MM.1S (cell line): ENCODE measurements around the gene IFNE.

ENCODE experiments used
- DNase-seq: peaks from one replicate; pipeline ENCODE4 v3.0.0-alpha.2; 2015
- H2AFZ ChIP-seq: fragments of 300-600 bp; sonication (generic); 2 replicates; pipeline ENCODE4 v1.6.0; 2016; ENCODE audit warnings: antibody characterized with exemption, low read length
- H3F3A ChIP-seq: fragments of 300-600 bp; sonication (generic); 2 replicates; pipeline ENCODE4 v1.6.1; 2016; ENCODE audit warnings: mild to moderate bottlenecking, antibody characterized with exemption, low read length, moderate library complexity, mixed read lengths; ENCODE audit not compliant: insufficient read depth
- H3K27ac ChIP-seq: fragments of 300-600 bp; sonication (generic); 2 replicates; pipeline ENCODE4 v1.5.1; 2016; ENCODE audit warnings: mild to moderate bottlenecking, low read length
- H3K27me3 ChIP-seq: fragments of 300-600 bp; sonication (generic); replicated peaks from 2 replicates; pipeline ENCODE4 v1.6.0; 2016; ENCODE audit warnings: low read length; ENCODE audit not compliant: insufficient read depth
- H3K36me3 ChIP-seq: fragments of 300-600 bp; sonication (generic); replicated peaks from 2 replicates; pipeline ENCODE4 v1.6.1; 2016; ENCODE audit warnings: mild to moderate bottlenecking, low read length, mixed read lengths; ENCODE audit not compliant: insufficient read depth
- H3K4me1 ChIP-seq: fragments of 300-600 bp; sonication (generic); 2 replicates; pipeline ENCODE4 v1.6.1; 2016; ENCODE audit warnings: low read length, mixed read lengths
- H3K4me2 ChIP-seq: fragments of 300-600 bp; sonication (generic); 2 replicates; pipeline ENCODE4 v1.6.0; 2016; ENCODE audit warnings: low read depth, low read length
- H3K4me3 ChIP-seq: fragments of 300-600 bp; sonication (generic); 2 replicates; pipeline ENCODE4 v1.5.1; 2016; ENCODE audit warnings: low read length, mixed read lengths
- H3K79me2 ChIP-seq: fragments of 300-600 bp; sonication (generic); 2 replicates; pipeline ENCODE4 v1.6.1; 2016; ENCODE audit warnings: mixed run types, low read length, mixed read lengths
- H3K9ac ChIP-seq: fragments of 300-600 bp; sonication (generic); 2 replicates; pipeline ENCODE4 v1.6.1; 2016; ENCODE audit warnings: low read length, mixed read lengths
- H3K9me2 ChIP-seq: fragments of 300-600 bp; sonication (generic); replicated peaks from 2 replicates; pipeline ENCODE4 v1.6.1; 2016; ENCODE audit warnings: mild to moderate bottlenecking, low read length, mixed read lengths; ENCODE audit not compliant: insufficient read depth
- H3K9me3 ChIP-seq: fragments of 300-600 bp; sonication (generic); replicated peaks from 2 replicates; pipeline ENCODE4 v1.6.1; 2016; ENCODE audit warnings: mild to moderate bottlenecking, low read length, mixed read lengths; ENCODE audit not compliant: insufficient read depth
- H4K20me1 ChIP-seq: fragments of 300-600 bp; sonication (generic); 2 replicates; pipeline ENCODE4 v1.6.1; 2016; ENCODE audit warnings: mild to moderate bottlenecking, low read length, moderate library complexity, mixed read lengths; ENCODE audit not compliant: insufficient read depth
- CTCF ChIP-seq: fragments of 300-600 bp; sonication (generic); IDR thresholded peaks from 2 replicates; pipeline ENCODE4 v1.5.1; 2016; ENCODE audit warnings: antibody characterized with exemption, low read length, mixed read lengths
- EZH2 ChIP-seq: fragments of 300-600 bp; sonication (generic); optimal IDR thresholded peaks from 2 replicates; pipeline ENCODE3; 2017; ENCODE audit warnings: low read depth, mild to moderate bottlenecking, antibody characterized with exemption, low read length, mixed read lengths
- EZH2phosphoT487 ChIP-seq: fragments of 300-600 bp; sonication (generic); IDR thresholded peaks from 2 replicates; pipeline ENCODE4 v1.6.1; 2018; ENCODE audit warnings: antibody characterized with exemption, low read length

IFNE gene

GRCh38 chr9:21502586-21502985, 20.5 kb upstream of the IFNE start:
- H3K27me3 ChIP-seq = no peaks in the 10 kb centered on the region
- H3F3A ChIP-seq = no peaks in the 10 kb centered on the region
- H3K79me2 ChIP-seq = no peaks in the 10 kb centered on the region
- no peak for DNase-seq
- H3K4me3 ChIP-seq = no peak overlapping the region
- H4K20me1 ChIP-seq = no peaks in the 10 kb centered on the region
- H3K27ac ChIP-seq = no peak overlapping the region
- no peak overlapping the region for H3K4me2 ChIP-seq
- H3K36me3 ChIP-seq = no peaks in the 10 kb centered on the region
- no peaks in the 10 kb centered on the region for H3K9me2 ChIP-seq
- no peak for TF ChIP-seq CTCF
- TF ChIP-seq EZH2phosphoT487 = no peak
- TF ChIP-seq EZH2 = no peak
- no peaks in the 10 kb centered on the region for H3K4me1 ChIP-seq
- no peak overlapping the region for H3K9ac ChIP-seq
- no peak overlapping the region for H2AFZ ChIP-seq
- no peaks in the 10 kb centered on the region for H3K9me3 ChIP-seq

GRCh38 chr9:21499912-21500311, 17.8 kb upstream of the IFNE start:
- no peak overlapping the region for H3K4me2 ChIP-seq

GRCh38 chr9:21491756-21492155, 9.6 kb upstream of the IFNE start:
- H3K9me3 ChIP-seq = no peaks in the 10 kb centered on the region
- H3K36me3 ChIP-seq = no peaks in the 10 kb centered on the region
- no peaks in the 10 kb centered on the region for H3K27me3 ChIP-seq
- H3K79me2 ChIP-seq = no peaks in the 10 kb centered on the region
- H3F3A ChIP-seq = no peaks in the 10 kb centered on the region
- peaks cover 9% of the 10 kb centered on the region; the same call in 1 of the 2 replicates for H3K4me1 ChIP-seq
- H3K9me2 ChIP-seq = no peaks in the 10 kb centered on the region
- DNase-seq = no peak
- no peak overlapping the region for H3K9ac ChIP-seq
- TF ChIP-seq EZH2 = no peak
- no peak for TF ChIP-seq EZH2phosphoT487
- no peak for TF ChIP-seq CTCF
- no peak overlapping the region for H3K4me3 ChIP-seq
- no peak overlapping the region for H3K4me2 ChIP-seq
- H3K27ac ChIP-seq = no peak overlapping the region
- no peak overlapping the region for H2AFZ ChIP-seq
- H4K20me1 ChIP-seq = no peaks in the 10 kb centered on the region

More at GRCh38 chr9:21499912-21500311, 17.8 kb upstream of the IFNE start:
- Histone ChIP-seq H3K9me3 (no peaks in the 10 kb centered on the region), H3K79me2 (no peaks in the 10 kb centered on the region), H3K9me2 (no peaks in the 10 kb centered on the region), H3K4me3 (no peak overlapping the region), H3K36me3 (no peaks in the 10 kb centered on the region), H2AFZ (no peak overlapping the region), H3K9ac (no peak overlapping the region), H3F3A (no peaks in the 10 kb centered on the region), H3K27ac (no peak overlapping the region), H3K27me3 (no peaks in the 10 kb centered on the region), H4K20me1 (no peaks in the 10 kb centered on the region), H3K4me1 (peaks cover 9% of the 10 kb centered on the region; the same call in 1 of the 2 replicates)
- TF ChIP-seq EZH2phosphoT487 (no peak), EZH2 (no peak), CTCF (no peak)
- DNase-seq = no peak
